Mucosa of stomach (tissue), 1 donor: Measurements from ENCODE around the gene MEPCE.
"Not testable (repeated sequence)": the region's sequence is repeated elsewhere in the genome, so short reads cannot be mapped to it uniquely, and the experiment has no call there.

Experiments
- H3K27me3 ChIP-seq: one replicate; pipeline ENCODE4 v1.7.0; 2013; ENCODE audit warnings: mild to moderate bottlenecking, low read length; ENCODE audit not compliant: control insufficient read depth, insufficient read depth
- H3K36me3 ChIP-seq: one replicate; pipeline ENCODE4 v1.7.0; 2013; ENCODE audit warnings: low read length; ENCODE audit not compliant: control insufficient read depth, insufficient read depth
- H3K4me1 ChIP-seq: one replicate; pipeline ENCODE4 v1.7.0; 2013; ENCODE audit warnings: mild to moderate bottlenecking, low read length; ENCODE audit not compliant: control insufficient read depth, insufficient read depth
- H3K4me3 ChIP-seq: one replicate; pipeline ENCODE4 v1.7.0; 2013; ENCODE audit warnings: low read length
- H3K9ac ChIP-seq: one replicate; pipeline ENCODE4 v1.7.0; 2013; ENCODE audit warnings: mild to moderate bottlenecking, low read length, moderate library complexity
- H3K9me3 ChIP-seq: one replicate; pipeline ENCODE4 v1.7.0; 2013; ENCODE audit warnings: mild to moderate bottlenecking, low read length, moderate library complexity; ENCODE audit not compliant: control insufficient read depth
- donor health status: Pancreatic carcinoma.

MEPCE gene

DNA sequence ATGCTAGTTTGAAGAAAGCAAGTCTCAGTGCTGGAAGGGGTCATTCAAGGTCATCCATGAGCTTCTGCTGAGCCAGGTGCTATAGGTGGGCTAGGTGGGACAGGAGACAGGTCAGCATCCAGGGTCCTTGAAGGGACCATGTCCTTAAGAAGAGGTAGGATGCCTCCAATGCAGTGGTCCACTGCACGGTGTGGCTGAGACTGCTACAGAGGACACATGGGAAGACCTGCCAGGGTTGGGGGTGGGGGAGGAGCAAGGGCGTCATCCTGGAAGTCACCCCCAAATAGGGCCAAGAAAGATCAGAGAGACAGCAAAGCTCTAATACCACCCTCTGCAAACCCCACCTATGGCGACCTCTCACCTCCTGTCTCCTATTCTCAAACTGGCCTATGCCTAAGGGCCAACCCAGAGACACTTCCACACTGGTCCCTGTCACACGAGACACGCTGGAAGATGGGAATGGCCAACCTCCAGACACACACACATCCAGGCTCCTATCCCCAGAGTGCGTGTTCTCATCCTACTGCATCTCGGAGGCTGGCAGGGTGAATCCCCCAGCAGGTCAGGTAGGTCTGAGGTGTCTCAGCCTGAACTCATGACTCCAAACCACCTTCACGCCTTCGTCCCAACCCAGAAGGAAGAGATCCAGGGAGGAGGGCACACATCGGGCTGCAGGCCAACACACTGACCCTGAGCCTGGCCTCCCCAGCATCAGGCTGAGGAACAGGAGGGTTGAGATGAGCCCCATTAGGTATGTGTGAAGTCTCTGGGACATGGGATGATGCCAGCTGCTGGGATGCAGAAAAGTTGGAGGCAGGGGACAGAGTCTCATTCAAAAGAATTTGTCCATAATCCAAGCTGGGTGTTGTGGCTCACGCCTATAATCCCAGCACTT lies 12.3 kb downstream of the MEPCE start:
- Histone ChIP-seq H3K9ac (no peak overlapping the region), H3K27me3 (no peaks in the 10 kb centered on the region), H3K36me3 (no peaks in the 10 kb centered on the region), H3K9me3 (no peaks in the 10 kb centered on the region), H3K4me3 (no peak overlapping the region), H3K4me1 (peaks cover under 1% of the 10 kb centered on the region)

DNA sequence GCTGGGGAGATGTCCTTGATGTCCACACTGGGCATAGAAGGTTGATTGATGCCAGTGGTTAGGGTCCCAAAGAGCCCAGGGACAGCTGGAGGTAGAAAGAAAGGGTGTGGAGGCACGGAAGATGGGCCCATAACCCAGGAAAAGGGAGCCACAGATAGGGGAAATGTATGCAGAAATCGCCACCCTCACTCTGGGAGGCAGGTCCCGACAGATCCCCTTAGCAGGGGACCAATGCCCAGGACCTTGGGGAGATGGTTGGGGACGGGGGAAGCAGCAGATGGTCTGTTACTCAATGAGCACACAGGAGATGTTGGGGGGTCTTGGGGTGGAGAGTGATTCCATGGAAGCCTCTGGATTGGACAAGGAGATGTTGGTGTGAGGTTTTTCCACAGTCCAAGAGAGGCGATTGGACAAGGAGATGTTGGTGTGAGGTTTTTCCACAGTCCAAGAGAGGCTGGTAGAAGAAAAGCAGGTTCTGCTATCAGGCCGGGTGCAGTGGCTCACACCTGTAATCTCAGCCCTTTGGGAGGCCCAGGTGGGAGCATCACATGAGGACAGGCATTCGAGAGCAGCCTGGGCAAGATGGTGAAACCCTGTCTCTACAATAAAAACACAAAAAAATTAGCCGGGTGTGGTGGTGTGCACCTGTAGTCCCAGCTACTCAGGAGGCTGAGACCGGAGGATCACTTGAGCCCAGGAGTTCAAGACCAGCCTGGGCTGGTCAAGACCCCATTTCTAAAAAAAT lies 13.6 kb downstream of the MEPCE start:
- Histone ChIP-seq H3K27me3 (no peaks in the 10 kb centered on the region), H3K36me3 (no peaks in the 10 kb centered on the region), H3K9me3 (no peaks in the 10 kb centered on the region), H3K4me1 (no peaks in the 10 kb centered on the region), H3K9ac (no peak overlapping the region), H3K4me3 (no peak overlapping the region)

DNA sequence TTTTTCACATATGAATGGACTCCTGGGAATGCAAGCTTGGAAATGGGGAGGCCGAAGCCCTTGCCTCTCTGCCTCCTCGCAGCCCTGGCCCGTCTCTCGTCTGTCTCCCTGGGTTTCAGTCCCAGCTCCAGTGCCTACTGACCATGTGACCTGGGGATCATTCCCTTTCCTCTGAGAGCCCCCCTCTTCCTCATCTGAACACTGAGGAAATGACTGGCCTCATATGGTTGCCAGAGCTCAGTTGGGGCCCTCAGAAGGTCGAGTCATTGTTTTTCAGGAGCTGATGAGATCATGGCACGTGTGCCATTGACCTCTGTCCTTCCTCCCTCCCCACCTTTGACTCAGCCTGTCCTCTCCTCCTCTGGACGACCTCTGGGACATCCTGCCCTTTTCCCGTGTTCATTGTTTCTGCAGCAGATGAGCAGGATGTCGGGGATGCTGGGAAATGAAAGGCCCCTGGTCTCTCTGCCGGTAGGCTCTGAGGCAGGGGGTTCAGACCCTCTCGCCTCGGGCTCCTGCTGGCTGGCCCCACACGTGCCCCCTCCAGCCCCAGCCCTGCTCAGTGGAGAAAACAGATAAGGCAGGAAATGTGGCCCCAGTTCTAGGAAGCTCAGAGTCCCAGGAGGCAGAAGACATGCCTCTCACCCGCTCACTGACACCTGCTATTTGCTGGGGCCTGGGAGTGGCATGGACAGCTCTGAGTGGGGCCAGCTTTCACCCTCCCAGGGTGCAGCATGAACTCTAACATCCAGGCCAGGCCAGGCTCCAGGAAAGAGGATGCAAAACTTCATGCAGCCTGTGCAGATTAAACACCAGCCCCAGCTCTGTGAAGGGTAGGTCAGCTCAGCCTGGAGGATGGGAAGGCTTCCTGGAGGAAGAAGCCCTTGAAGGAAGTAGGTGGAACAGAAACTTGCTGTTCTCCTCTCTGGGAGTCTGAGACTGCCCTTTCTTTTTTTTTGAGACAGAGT lies 15.0 kb downstream of the MEPCE start:
- Histone ChIP-seq H3K9ac (no peak overlapping the region), H3K36me3 (no peaks in the 10 kb centered on the region), H3K27me3 (no peaks in the 10 kb centered on the region), H3K9me3 (no peaks in the 10 kb centered on the region), H3K4me3 (no peak overlapping the region), H3K4me1 (no peaks in the 10 kb centered on the region)

DNA sequence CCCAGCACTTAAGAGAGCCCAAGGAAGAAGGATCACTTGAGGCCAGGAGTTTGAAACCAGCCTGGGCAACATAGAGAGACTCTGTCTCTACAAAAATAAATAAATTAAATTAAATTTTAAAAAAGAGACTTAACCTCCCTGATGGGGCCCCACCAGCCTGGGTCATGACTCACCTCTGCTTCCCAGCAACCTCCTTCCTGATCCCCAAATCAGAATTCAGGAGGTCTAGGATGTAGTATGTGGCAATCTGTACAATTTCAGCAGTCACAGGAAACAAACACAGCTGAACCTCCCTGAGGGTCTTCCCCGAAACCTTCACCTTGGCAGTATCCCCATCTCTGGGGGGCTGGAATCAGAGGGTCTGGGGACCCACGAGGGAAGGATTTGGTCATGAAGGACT lies 16.4 kb downstream of the MEPCE start:
- Histone ChIP-seq H3K4me1 (no peaks in the 10 kb centered on the region), H3K36me3 (no peaks in the 10 kb centered on the region), H3K9ac (no peak overlapping the region), H3K9me3 (no peaks in the 10 kb centered on the region), H3K27me3 (no peaks in the 10 kb centered on the region), H3K4me3 (no peak overlapping the region)

DNA sequence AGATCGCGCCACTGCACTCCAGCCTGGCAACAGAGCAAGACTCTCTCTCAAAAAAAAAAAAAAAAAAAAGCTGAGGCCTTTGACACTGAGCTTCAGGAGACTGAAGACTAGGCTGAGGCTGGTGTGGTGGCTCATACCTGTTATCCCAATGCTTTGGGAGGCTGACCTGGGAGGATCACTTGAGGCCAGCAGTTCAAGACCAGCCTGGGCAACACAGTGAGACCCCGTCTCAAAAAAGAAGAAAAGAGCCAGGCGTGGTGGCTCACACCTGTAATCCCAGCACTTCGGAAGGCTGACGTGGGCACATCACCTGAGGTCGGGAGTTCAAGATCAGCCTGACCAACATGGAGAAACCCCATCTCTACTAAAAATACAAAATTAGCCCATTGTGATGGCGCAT lies 17.7 kb downstream of the MEPCE start:
- not testable (repeated sequence) for H3K4me1 ChIP-seq, H3K9ac ChIP-seq, H3K36me3 ChIP-seq, H3K9me3 ChIP-seq, H3K27me3 ChIP-seq, H3K4me3 ChIP-seq

DNA sequence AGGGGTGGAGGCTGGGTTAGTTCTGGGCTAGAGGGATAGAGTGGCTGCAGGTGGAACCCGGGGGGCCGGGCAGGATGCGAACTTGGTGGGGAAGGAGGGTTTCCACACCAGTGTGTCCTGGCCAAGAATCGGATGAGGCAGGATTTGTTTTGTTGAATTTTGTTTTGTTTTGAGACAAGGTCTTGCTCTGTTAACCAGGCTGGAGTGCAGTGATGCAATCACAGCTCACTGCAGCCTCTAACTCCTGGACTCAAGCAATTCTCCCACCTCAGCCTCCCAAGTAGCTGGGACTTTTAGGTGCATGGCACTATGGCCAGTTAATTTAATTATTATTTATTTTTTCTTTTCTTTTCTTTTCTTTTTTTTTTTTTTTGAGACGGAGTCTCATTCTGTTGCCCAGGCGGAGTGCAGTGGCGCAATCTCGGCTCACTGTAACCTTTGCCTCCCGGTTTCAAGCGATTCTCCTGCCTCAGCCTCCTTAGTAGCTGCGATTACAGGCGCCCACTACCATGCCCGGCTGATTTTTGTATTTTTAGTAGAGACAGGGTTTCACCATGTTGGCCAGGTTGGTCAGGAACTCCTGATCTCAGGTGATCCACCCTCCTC lies 19.7 kb downstream of the MEPCE start:
- Histone ChIP-seq H3K4me3 (no peak overlapping the region), H3K27me3 (no peaks in the 10 kb centered on the region), H3K36me3 (no peaks in the 10 kb centered on the region), H3K9me3 (no peaks in the 10 kb centered on the region), H3K4me1 (no peaks in the 10 kb centered on the region), H3K9ac (no peak overlapping the region)

DNA sequence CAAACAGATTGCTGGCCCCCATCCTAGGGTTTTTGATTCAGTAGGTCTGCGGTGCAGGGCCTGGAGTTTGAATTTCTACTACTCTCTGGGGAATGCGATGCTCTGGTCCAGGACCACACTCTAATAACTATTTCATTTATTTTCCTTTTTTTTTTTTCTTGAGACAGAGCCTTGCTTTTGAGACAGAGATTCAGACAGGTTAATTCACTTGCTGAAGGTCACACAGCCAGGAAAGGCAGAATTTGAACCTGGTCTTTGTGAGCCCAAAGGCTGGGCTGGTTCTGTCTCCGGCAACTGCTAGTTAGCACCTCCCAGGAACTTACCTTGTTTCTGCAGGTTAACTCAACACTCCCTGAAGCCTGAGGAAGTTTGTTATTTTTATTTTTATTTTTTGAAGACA lies 22.9 kb downstream of the MEPCE start:
- H3K27me3 ChIP-seq = no peaks in the 10 kb centered on the region
- H3K36me3 ChIP-seq = no peaks in the 10 kb centered on the region
- H3K4me3 ChIP-seq = no peak overlapping the region
- no peaks in the 10 kb centered on the region for H3K9me3 ChIP-seq
- no peaks in the 10 kb centered on the region for H3K4me1 ChIP-seq
- H3K9ac ChIP-seq = no peak overlapping the region

DNA sequence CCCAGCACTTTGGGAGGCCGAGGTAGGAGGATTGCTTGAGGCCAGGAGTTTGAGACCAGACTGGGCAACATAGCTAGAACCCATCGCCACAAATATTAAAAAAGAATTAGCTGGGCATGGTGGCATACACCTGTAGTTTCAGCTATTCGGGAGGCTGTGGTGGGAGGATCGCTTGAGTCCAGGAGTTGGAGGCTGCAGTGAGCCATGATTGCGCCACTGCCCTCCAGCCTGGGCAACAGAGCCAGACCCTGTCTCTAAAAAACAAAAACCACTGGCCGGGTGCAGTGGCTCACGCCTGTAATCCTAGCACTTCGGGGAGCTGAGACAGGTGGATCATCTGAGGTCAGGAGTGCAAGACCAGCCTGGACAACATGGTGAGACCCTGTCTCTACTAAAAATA lies 24.2 kb downstream of the MEPCE start:
- H3K4me1 ChIP-seq, H3K9ac ChIP-seq, H3K4me3 ChIP-seq, H3K9me3 ChIP-seq, H3K27me3 ChIP-seq, H3K36me3 ChIP-seq: not testable (repeated sequence)

DNA sequence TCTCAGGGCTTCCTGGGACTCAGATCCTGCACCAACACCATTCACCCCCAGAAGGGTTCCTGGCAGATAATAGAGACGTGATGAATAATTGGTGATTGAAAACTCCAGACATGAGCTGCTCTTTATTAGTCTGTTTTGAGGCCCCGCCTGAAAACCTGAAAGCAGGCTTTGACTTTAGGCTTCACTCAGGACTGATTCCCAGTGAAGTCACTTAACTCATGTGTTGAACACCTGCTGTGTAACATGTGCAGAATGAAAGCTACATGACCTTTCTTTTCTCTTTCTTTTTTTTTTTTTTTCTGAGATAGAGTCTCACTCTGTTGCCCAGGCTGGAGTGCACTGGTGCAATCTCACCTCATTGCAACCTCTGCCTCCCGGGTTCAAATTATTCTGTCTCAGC lies 25.6 kb downstream of the MEPCE start:
- H3K9ac ChIP-seq = no peak overlapping the region
- no peaks in the 10 kb centered on the region for H3K9me3 ChIP-seq
- H3K36me3 ChIP-seq = no peaks in the 10 kb centered on the region
- H3K27me3 ChIP-seq = no peaks in the 10 kb centered on the region
- H3K4me3 ChIP-seq = no peak overlapping the region
- no peaks in the 10 kb centered on the region for H3K4me1 ChIP-seq

DNA sequence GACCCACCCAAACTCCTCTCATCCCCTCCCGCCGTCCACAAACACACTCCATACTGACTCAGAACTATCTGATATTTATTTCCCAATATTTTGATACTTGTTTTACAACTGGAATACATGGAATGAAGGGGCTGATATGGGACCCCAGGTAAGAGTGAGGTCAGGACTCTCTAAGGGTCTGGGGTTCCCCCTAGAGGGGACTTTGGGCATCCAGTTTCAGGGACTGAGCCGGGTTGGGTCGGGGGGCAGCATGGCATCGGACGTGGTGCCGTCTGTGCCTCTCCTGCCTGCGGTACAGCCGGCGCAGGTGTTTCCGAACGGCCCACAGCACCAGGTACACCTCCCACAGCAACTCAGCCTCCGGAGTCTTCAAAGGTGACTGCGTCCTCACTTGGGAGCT lies 26.9 kb downstream of the MEPCE start:
- H3K4me1 ChIP-seq = no peaks in the 10 kb centered on the region
- H3K9ac ChIP-seq = no peak overlapping the region
- no peaks in the 10 kb centered on the region for H3K27me3 ChIP-seq
- H3K9me3 ChIP-seq = no peaks in the 10 kb centered on the region
- H3K36me3 ChIP-seq = no peaks in the 10 kb centered on the region
- no peak overlapping the region for H3K4me3 ChIP-seq

DNA sequence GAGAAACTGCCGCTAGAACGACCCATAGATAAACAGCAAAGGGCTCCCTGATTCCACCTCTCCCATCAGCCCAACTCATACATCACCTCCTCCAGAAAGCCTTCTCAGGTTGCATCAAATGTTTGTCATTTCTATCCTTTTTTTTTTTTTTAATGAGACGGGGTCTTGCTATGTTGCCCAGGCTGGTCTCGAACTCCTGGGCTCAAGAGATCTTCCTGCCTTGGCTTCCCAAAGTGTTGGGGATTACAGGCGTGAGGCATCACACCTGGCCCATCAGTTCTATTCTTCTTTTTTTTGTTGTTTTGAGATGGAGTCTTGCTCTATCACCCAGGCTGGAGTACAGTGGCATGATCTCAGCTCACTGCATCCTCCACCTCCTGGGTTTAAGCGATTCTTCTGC lies 27.4 kb downstream of the MEPCE start:
- Histone ChIP-seq H3K36me3 (no peaks in the 10 kb centered on the region), H3K9ac (no peak overlapping the region), H3K27me3 (no peaks in the 10 kb centered on the region), H3K4me3 (no peak overlapping the region), H3K4me1 (no peaks in the 10 kb centered on the region), H3K9me3 (no peaks in the 10 kb centered on the region)
